ENCODE measurements around the gene TCP11L1.

The TCP11L1 gene, protein sequence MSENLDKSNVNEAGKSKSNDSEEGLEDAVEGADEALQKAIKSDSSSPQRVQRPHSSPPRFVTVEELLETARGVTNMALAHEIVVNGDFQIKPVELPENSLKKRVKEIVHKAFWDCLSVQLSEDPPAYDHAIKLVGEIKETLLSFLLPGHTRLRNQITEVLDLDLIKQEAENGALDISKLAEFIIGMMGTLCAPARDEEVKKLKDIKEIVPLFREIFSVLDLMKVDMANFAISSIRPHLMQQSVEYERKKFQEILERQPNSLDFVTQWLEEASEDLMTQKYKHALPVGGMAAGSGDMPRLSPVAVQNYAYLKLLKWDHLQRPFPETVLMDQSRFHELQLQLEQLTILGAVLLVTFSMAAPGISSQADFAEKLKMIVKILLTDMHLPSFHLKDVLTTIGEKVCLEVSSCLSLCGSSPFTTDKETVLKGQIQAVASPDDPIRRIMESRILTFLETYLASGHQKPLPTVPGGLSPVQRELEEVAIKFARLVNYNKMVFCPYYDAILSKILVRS

GRCh38 chr11:33039274-33040032 lies at the start of gene TCP11L1:
Gene TCP11L1, plus strand, starts transcription at chr11:33039572. Its CDS starts 4,202 bp downstream, at chr11:33043774.
- peak; percentile 86 for DNase-seq

- no peak for DNase-seq
These were observed 48.9 kb upstream of the TCP11L1 start for GRCh38 chr11:32990481-32990880.

- DNase-seq = no peak
These were observed 47.9 kb upstream of the TCP11L1 start for GRCh38 chr11:32991427-32991826.

DNA sequence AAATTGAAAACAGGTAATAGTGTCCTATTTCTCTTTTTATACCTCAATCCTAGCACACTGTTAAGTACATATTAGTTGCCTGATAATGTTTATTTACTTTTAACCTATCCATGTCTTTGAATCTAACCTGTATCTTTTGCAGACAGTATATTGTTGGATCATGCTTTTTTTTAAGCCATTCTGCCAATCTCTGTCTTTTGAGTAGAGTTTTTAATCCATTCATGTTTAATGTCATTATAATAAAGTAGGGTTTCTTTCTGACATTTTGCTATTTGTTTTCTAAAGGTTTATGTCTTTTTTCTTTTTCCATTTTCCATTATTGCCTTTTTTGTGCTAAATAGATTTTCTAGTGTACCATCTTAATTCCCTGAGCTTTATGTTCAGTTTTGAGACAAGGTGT lies 47.5 kb upstream of the TCP11L1 start:
- DNase-seq = no peak

- peak; percentile 55 for DNase-seq
These were observed 39.2 kb upstream of the TCP11L1 start for GRCh38 chr11:33000181-33000580.

DNA sequence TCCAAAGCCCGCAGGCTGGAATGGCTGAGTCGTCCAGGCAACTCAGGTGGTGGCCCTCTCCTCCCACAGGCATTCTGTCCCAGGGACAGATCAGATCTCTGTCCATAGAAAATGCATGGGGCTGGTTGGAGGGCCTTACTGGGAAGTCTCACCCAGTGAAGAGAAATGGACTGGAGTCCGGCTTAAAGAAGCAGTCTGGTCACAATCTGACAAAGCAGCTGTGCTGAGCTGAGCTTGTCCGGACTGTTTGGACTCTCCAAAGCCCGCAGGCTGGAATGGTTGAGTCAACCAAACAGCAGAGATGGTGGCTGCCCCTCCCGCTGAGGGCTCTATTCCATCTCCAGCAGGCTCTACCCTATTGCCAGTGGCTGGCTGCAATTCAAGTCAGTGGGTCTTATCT lies 38.1 kb upstream of the TCP11L1 start:
- DNase-seq = no peak

DNA sequence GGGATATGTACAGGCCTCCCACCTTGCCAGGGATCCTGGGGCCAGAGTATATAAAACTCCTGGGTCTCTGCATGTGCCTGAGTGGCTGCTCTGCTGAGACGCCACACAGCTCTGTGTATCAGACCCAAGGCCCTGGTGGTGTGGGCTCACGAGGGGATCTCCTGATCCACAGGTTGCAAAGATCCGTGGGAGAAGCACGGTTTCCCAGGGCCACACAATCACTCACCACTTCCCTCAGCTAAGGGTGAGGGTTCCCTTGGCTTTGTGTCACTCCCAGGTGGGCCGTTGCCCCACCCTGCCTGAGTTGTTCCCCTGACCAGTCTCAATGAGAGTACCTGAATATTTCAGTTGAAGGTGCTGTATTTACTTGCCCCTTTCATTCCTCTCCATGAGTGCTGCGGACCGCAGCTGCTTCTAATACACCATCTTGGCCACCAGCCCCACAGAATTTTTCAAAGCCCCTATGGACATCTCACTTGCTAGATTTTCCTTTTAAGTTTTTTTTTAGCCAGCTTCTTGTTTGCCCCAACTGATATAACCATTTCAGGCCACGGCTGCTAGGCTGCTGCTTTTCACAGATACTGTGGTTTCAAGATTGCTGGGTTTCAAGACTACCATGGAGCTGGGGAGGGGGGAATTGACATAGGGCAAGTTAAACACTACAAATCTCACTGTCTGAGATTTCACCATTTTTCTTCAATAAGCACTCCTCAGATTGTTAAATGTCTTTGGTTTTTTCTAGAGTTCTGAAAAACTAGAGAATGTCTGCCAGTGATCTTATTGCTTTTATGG lies 37.4 kb upstream of the TCP11L1 start:
- DNase-seq = no peak

- DNase-seq = no peak
These were observed 34.2 kb upstream of the TCP11L1 start for GRCh38 chr11:33005175-33005574.

DNA sequence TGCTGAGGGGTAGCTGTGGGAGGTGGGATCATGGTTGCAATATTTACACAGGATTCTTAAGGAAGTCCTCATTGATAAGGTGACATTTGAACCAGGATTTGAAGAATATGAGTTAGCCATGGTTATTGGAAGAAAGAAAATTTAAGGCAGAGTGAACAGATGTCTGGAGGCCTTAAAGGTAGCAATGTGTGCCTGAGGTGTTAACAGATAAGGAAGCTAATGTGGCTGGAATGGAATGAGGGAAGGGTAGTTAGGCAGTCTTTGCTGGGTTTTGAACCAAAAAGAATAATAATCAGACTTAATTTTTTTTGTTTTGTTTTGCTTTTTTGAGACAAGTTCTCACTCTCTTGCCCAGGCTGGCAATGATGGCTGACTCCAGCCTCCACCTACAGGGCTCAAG lies 33.4 kb upstream of the TCP11L1 start:
- DNase-seq = no peak

DNA sequence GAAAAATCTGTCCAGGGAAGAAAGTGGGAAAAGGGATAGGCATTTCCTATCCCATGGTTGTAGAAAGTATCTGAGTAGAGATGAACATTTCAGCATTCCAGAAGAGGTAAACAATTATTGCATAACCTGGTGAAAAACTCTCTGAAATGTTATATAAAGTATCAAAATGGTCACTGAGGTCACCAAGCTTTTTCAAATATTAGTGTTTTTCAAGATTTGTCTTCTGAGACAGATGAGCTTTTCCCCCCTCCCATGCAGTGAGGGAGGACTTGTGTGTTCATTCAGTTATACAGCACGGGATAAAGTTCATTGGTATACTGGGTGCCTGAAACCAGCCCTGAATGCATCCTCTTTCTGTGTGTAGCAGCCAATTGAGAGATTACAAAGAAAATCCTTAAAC lies 25.6 kb upstream of the TCP11L1 start:
- DNase-seq = no peak

DNA sequence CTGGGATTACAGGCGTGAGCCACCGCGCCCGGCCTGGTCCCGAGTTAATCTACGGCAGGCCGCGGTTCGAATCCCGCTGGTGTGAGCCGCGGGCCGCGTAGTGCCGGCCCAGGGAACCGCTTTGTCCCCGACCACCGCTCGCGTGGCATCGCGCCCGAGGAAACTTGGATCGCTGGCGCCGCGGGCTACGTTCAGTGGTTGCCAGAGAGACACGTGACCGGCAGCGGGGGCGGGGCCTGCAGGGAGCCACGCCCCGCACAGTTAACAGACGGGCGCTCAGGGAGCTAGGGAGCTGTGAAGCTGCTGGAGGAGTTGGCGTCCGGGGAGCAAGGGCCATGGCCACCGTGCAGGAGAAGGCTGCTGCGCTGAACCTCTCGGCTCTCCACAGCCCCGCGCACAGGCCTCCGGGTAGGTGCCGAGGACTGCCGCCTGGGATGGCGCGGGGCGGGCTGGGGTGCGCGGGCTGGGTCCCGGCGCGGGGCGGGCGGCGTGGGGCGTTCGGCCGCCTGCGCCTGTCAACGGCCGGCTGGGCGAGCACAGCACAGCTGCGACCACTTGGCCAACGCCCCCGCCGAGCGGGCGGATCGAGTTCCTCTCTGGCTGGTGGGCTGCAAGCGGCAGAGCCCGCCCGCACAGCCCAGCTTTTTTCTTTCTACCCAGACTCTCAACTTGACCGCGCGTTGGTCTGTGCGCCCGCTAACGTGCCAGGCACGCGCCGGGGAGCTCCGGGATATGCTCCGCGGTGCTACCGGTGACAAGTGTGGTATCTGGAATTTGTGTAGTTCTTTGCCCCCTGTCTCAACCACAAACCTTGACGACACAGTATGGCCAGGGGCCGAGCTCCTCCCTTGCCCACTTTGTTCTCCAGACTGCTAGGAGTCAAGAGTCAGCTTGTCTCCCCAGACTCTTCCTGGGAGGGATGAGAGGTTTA lies 23.5 kb upstream of the TCP11L1 start, which contains the start of gene DEPDC7:
Gene DEPDC7, plus strand, starts transcription at position 258 of the 931 bp plus-strand sequence. Its CDS starts 78 bp downstream, at position 336.
- peak; percentile 51 for DNase-seq

- DNase-seq = no peak
These were observed 22.7 kb upstream of the TCP11L1 start for GRCh38 chr11:33016654-33017053.

- DNase-seq = no peak
These were observed 21.9 kb upstream of the TCP11L1 start for GRCh38 chr11:33017478-33017877.

DNA sequence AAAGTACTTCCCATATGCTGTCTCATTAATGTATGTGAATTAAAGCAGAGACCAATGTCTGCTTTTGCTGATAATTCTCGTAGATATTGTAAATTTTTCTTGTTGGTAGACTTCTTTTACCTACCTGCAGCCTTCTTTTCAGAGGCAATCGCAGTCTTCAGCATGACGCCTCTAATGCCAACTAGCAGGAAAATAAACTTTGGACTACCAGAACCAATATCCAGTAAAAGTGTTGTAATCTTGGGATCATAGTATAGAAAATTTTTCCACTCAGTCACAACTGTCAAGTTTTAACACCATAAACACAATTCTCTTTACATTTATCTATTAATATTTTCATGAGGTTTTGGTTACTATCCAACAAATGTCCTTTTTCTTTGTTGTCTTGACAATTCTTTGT lies 21.4 kb upstream of the TCP11L1 start:
- no peak for DNase-seq

- no peak for DNase-seq
These were observed 20.5 kb upstream of the TCP11L1 start for GRCh38 chr11:33018840-33019239.

DNA sequence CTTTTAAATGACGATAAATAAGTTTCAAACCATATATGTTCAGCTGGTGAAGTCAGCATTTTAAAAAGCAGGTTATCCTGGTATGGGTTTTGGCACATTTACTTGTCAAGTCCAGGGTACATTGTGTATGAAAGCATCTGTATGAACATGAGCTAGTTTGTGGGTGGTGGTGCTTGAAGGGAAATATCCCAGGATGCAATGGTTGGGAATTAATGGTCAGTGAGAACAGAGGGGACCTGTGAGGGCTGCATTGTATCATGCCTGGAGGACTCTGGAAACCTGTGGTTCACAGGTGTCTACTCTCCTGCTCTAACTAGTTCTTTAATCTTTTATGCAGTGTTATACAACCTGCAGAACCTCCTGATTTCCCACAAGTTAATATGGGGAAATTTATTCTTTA lies 17.9 kb upstream of the TCP11L1 start:
- DNase-seq = no peak

- no peak for DNase-seq
These were observed 17.4 kb upstream of the TCP11L1 start for GRCh38 chr11:33021937-33022336.

GRCh38 chr11:33025339-33025722 lies 14.0 kb upstream of the TCP11L1 start:
- no peak for DNase-seq

DNA sequence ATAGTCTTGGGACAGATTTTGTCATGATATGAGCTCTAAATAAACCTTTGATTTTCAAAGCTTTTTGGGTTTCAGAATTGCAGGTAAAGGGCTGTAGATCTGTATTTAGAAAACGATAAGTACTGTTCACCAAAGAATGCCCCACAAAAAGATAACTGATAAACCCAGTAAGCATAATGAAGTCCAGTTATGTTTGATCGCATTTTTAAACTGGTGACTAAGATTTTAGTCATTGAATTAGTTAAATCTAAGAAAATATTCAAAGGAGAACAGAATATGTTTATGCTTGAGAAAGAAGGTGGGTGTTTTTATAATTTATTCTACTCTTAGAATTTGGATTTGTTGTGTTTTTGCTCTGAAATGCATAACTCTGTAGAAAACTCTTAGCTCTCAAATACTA lies 12.1 kb upstream of the TCP11L1 start:
- DNase-seq = no peak

- DNase-seq = no peak
These were observed 11.4 kb upstream of the TCP11L1 start for GRCh38 chr11:33027846-33028536.

DNA sequence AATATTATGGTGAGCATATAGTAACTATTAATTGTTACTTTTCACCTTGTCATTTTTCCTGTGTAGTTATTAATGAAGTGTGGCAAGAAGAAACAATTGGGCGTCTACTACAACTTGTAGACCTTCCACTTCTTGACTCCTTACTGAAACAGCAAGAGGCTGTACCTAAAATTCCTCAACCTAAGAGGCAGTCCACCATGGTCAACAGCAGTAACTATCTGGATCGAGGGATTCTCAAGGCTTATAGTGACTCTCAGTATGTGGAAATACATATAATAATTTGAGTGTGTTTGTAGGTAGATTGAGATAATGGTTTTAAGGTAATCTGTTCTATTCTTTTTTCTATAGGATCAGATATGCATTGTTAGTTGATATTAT lies 10.8 kb upstream of the TCP11L1 start:
- no peak for DNase-seq

Measured in kidney glomerular epithelial cell (primary cell).